SK-N-SH (cell line): ENCODE data around the gene EVA1B. TPM values are rescaled to one million over a fixed set of nuclear protein-coding genes. Genes with fewer than 3 reads are reported as not detected.

ENCODE experiments used
- CTCF ChIA-PET: fragments of 300-600, 350-600 bp; formaldehyde crosslinking; extraction: SDS; loops from one replicate; lab custom pipeline; 2021; lab: Yijun Ruan, JAX
- POLR2A ChIA-PET: fragments of 350-600 bp; sonication (Branson Sonifier 250); formaldehyde crosslinking; extraction: SDS; loops from one replicate; lab custom pipeline; 2020; ENCODE audit warnings: antibody characterized with exemption, inconsistent platforms; lab: Yijun Ruan, JAX
- DNase-seq: peaks from one replicate; pipeline ENCODE4 v3.0.0; 2012
- H2AFZ ChIP-seq: fragments of 200-600 bp; sonication (generic); 2 replicates; pipeline ENCODE4 v1.8.1; 2016; ENCODE audit warnings: antibody characterized with exemption, mild to moderate bottlenecking, low read depth
- H3F3A ChIP-seq: fragments of 200-600 bp; sonication (generic); replicated peaks from 2 replicates; pipeline ENCODE3; 2016; ENCODE audit warnings: antibody characterized with exemption, mild to moderate bottlenecking; ENCODE audit not compliant: insufficient read depth
- H3K27ac ChIP-seq, 2 experiments: fragments of 200-500 bp in 1 of 2; fragments of 200-600 bp in 1 of 2; sonication (Bioruptor generic) in 1 of 2; sonication (generic), shearing (Covaris generic) in 1 of 2; 2 replicates each; pipeline versions ENCODE4 v1.5.1 to v1.6.1; 2014 to 2016; ENCODE audit warnings: low read depth in 2 of 2, inconsistent platforms in 1 of 2, low read length in 1 of 2, mild to moderate bottlenecking in 1 of 2, mixed read lengths in 1 of 2
- H3K27me3 ChIP-seq: fragments of 200-600 bp; sonication (generic), shearing (Covaris generic); 2 replicates; pipeline ENCODE4 v1.6.1; 2016; ENCODE audit warnings: mixed run types; ENCODE audit not compliant: insufficient read depth
- H3K36me3 ChIP-seq, 2 experiments: fragments of 200-500 bp in 1 of 2; fragments of 200-600 bp in 1 of 2; sonication (Bioruptor generic) in 1 of 2; sonication (generic) in 1 of 2; replicated peaks in 1 of 2; 2 replicates each; pipeline versions ENCODE3 to v1.5.1; 2014 to 2016; ENCODE audit warnings: low read length in 1 of 2, mild to moderate bottlenecking in 1 of 2; ENCODE audit not compliant: insufficient read depth in 2 of 2, control insufficient read depth in 1 of 2
- H3K4me1 ChIP-seq, 2 experiments: fragments of 200-500 bp in 1 of 2; fragments of 200-600 bp in 1 of 2; sonication (Bioruptor generic) in 1 of 2; sonication (generic), shearing (Covaris generic) in 1 of 2; 2 replicates each; pipeline versions ENCODE4 v1.5.1 to v1.6.1; 2014 to 2016; ENCODE audit warnings: low read depth in 1 of 2, low read length in 1 of 2, mixed run types in 1 of 2; ENCODE audit not compliant: insufficient read depth in 2 of 2, control insufficient read depth in 1 of 2
- H3K4me2 ChIP-seq: fragments of 200-600 bp; sonication (generic), shearing (Covaris generic); 2 replicates; pipeline ENCODE4 v1.6.1; 2017; ENCODE audit warnings: mixed run types
- H3K4me3 ChIP-seq, 2 experiments: fragments of 200-500 bp in 1 of 2; fragments of 200-600 bp in 1 of 2; sonication (Bioruptor generic) in 1 of 2; sonication (generic), shearing (Covaris generic) in 1 of 2; 2 replicates each; pipeline versions ENCODE4 v1.5.1 to v1.8.1; 2014 to 2016; ENCODE audit warnings: low read depth in 2 of 2, inconsistent platforms in 1 of 2, low read length in 1 of 2, mild to moderate bottlenecking in 1 of 2, mixed read lengths in 1 of 2, moderate library complexity in 1 of 2
- H3K79me2 ChIP-seq: fragments of 200-600 bp; sonication (generic); 2 replicates; pipeline ENCODE4 v1.8.1; 2017; ENCODE audit warnings: mild to moderate bottlenecking; ENCODE audit not compliant: insufficient read depth
- H3K9ac ChIP-seq: fragments of 200-600 bp; sonication (generic); 2 replicates; pipeline ENCODE4 v1.6.1; 2017; ENCODE audit warnings: mixed run types
- H3K9me2 ChIP-seq: fragments of 200-600 bp; sonication (generic); 2 replicates; pipeline ENCODE4 v1.6.1; 2017; ENCODE audit warnings: mixed run types
- H3K9me3 ChIP-seq: fragments of 200-600 bp; sonication (generic); 2 replicates; pipeline ENCODE4 v1.6.1; 2017; ENCODE audit warnings: mixed run types, mild to moderate bottlenecking, moderate library complexity
- H4K20me1 ChIP-seq: fragments of 200-600 bp; sonication (generic); 2 replicates; pipeline ENCODE4 v1.6.1; 2017; ENCODE audit warnings: mild to moderate bottlenecking, mixed run types; ENCODE audit not compliant: insufficient read depth
- EZH2phosphoT487 ChIP-seq: fragments of 200-600 bp; sonication (generic); IDR thresholded peaks from 2 replicates; pipeline ENCODE4 v1.6.1; 2017; ENCODE audit warnings: low read depth, mixed run types, mild to moderate bottlenecking, antibody characterized with exemption, moderate library complexity, borderline replicate concordance
- NRF1 ChIP-seq: IDR thresholded peaks from 2 replicates; pipeline ENCODE4 v1.6.1; 2012; ENCODE audit warnings: low read depth, mild to moderate bottlenecking, low read length
- POLR2AphosphoS5 ChIP-seq: IDR thresholded peaks from 2 replicates; pipeline ENCODE4 v1.6.1; 2012; ENCODE audit warnings: low read depth, low read length
- RAD21 ChIP-seq: IDR thresholded peaks from 2 replicates; pipeline ENCODE4 v1.6.1; 2012; ENCODE audit warnings: mild to moderate bottlenecking, low read length
- SMC3 ChIP-seq: IDR thresholded peaks from 2 replicates; pipeline ENCODE4 v1.6.1; 2012; ENCODE audit warnings: low read depth, low read length, improper control_type of control experiment
- TCF12 ChIP-seq: IDR thresholded peaks from 2 replicates; pipeline ENCODE4 v1.4.0; 2012
- TEAD4 ChIP-seq: IDR thresholded peaks from 2 replicates; pipeline ENCODE4 v1.4.0; 2012; ENCODE audit warnings: mild to moderate bottlenecking, borderline replicate concordance; ENCODE audit not compliant: insufficient read depth
- YY1 ChIP-seq: IDR thresholded peaks from 2 replicates; pipeline ENCODE4 v1.4.0; 2012; ENCODE audit warnings: low read depth, mild to moderate bottlenecking
- WGBS: methylation state at CpG from one replicate; pipeline ENCODE4 v1.1.6; 2017; ENCODE audit warnings: low lambda C conversion rate; 5-methylcytosine and 5-hydroxymethylcytosine counted together
- polyA plus RNA-seq, 3 experiments: library from polyadenylated mRNA; depleted of rRNA; stranded (reverse); fragments of >200 nt; gene quantifications; 2 replicates each; pipeline ENCODE4 v1.2.3, GENCODE V29; 2012
- TF ChIP-seq, protein P1 (sequence below): IDR thresholded peaks from 2 replicates; pipeline ENCODE4 v1.4.0; 2012; ENCODE audit warnings: low read depth, borderline replicate concordance
- TF ChIP-seq, protein P2 (sequence below): IDR thresholded peaks from 2 replicates; pipeline ENCODE4 v1.4.0; 2012; ENCODE audit warnings: low read depth, borderline replicate concordance
- TF ChIP-seq, protein P3 (sequence below): fragments of 200-600 bp; sonication (generic); IDR thresholded peaks from 2 replicates; pipeline ENCODE4 v1.6.1; 2017; ENCODE audit warnings: antibody characterized with exemption, mild to moderate bottlenecking, moderate library complexity

EVA1B gene
- polyA plus RNA-seq, 1 of the 3 experiments (the other 2 are of a cell fraction) = 38.9 TPM

DNA sequence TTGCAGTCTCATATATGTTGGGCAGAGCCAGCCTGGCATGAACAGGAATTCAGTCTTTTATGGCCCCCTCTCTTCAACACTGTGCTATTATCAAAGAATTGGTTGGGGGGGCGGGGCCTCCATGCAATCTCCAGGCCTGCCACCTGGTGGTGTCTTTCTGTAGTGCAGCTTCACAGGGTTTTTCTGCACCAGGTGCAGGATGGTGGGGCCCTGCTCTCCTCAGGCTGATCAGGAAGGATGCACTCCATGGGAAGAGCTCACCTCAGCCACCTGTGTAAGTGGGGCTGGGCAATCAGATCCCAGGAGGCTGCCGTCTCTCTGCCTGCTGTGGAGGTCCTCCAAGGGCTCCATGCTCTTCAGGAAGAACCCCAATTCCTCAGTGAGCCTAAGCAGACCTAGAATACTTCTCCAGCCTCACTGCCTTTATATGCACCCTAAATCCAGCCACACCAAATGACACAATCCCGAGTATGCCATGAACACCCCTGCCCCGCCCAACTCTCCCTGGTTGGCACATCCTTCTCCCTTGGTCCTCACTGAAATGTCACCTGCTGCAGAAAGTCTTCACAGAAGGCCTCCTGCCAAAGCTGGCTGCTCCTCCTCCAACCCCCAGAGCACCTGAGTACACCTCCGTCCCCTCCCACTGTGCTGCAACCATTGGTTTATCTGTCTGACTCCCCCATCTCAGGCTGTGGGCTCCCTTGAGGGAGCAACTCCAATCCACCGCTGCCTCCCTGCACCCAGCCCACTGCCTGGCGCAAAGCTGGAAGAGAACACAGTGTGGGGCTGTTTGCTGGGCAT lies 45.8 kb upstream of the EVA1B start:
- TF ChIP-seq EZH2phosphoT487 (no peak), YY1 (no peak), RAD21 (peak; percentile 72), SMC3 (peak; percentile 81), NRF1 (no peak), TCF12 (peak; percentile 15; the same call in 1 of the 2 replicates), POLR2AphosphoS5 (no peak), TEAD4 (no peak)
- TF ChIP-seq, protein P1, sequence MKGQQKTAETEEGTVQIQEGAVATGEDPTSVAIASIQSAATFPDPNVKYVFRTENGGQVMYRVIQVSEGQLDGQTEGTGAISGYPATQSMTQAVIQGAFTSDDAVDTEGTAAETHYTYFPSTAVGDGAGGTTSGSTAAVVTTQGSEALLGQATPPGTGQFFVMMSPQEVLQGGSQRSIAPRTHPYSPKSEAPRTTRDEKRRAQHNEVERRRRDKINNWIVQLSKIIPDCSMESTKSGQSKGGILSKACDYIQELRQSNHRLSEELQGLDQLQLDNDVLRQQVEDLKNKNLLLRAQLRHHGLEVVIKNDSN = no peak
- TF ChIP-seq, protein P2, sequence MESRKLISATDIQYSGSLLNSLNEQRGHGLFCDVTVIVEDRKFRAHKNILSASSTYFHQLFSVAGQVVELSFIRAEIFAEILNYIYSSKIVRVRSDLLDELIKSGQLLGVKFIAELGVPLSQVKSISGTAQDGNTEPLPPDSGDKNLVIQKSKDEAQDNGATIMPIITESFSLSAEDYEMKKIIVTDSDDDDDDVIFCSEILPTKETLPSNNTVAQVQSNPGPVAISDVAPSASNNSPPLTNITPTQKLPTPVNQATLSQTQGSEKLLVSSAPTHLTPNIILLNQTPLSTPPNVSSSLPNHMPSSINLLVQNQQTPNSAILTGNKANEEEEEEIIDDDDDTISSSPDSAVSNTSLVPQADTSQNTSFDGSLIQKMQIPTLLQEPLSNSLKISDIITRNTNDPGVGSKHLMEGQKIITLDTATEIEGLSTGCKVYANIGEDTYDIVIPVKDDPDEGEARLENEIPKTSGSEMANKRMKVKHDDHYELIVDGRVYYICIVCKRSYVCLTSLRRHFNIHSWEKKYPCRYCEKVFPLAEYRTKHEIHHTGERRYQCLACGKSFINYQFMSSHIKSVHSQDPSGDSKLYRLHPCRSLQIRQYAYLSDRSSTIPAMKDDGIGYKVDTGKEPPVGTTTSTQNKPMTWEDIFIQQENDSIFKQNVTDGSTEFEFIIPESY = no peak
- TF ChIP-seq, protein P3, sequence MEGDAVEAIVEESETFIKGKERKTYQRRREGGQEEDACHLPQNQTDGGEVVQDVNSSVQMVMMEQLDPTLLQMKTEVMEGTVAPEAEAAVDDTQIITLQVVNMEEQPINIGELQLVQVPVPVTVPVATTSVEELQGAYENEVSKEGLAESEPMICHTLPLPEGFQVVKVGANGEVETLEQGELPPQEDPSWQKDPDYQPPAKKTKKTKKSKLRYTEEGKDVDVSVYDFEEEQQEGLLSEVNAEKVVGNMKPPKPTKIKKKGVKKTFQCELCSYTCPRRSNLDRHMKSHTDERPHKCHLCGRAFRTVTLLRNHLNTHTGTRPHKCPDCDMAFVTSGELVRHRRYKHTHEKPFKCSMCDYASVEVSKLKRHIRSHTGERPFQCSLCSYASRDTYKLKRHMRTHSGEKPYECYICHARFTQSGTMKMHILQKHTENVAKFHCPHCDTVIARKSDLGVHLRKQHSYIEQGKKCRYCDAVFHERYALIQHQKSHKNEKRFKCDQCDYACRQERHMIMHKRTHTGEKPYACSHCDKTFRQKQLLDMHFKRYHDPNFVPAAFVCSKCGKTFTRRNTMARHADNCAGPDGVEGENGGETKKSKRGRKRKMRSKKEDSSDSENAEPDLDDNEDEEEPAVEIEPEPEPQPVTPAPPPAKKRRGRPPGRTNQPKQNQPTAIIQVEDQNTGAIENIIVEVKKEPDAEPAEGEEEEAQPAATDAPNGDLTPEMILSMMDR = peak; percentile 85
- TF ChIP-seq, all 33 proteins: peak for 4
- peak; percentile 84 for DNase-seq
- Histone ChIP-seq H2AFZ (no peak overlapping the region), H3K9ac (no peak overlapping the region), H3K4me3 (peak overlapping the region in 1 of 2 experiments; percentile 26; a peak in 1 of 4 replicates), H3K27ac (peak overlapping the region; percentile 5 to 99; a peak in 3 of 4 replicates), H3K27me3 (no peaks in the 10 kb centered on the region), H3K4me1 (peaks cover 39 to 62% of the 10 kb centered on the region in 2 experiments), H3K9me2 (no peaks in the 10 kb centered on the region), H3K9me3 (no peaks in the 10 kb centered on the region), H3F3A (peaks cover 43% of the 10 kb centered on the region), H3K79me2 (peaks cover 86% of the 10 kb centered on the region), H3K4me2 (peak overlapping the region; percentile 39; the same call in 1 of the 2 replicates), H3K36me3 (peaks cover 0 to 34% of the 10 kb centered on the region in 2 experiments), H4K20me1 (no peaks in the 10 kb centered on the region)
- ChIA-PET POLR2A (no interaction called here), CTCF (interaction anchor here (0.8 to 6.2 kb wide), 27 partner anchors 10 to 235 kb away, joined by 3 to 103 read pairs (median 5); partner anchors contain the start of genes EVA1B, LSM10, OSCP1 and SH3D21)
- WGBS = 60% methylated on average over 6 of the region's 7 CpGs
